ENCODE results near the gene DBF4. TPM values are rescaled to one million over a fixed set of nuclear protein-coding genes. Genes with fewer than 3 reads are reported as not detected.

The DBF4 gene
- total and polyA plus RNA-seq, 10 of the 15 experiments (the other 5 are each of a cell fraction or from before 2014, with no cell fraction given), result 29.3 to 89.8 (median 62.4) TPM

DNA sequence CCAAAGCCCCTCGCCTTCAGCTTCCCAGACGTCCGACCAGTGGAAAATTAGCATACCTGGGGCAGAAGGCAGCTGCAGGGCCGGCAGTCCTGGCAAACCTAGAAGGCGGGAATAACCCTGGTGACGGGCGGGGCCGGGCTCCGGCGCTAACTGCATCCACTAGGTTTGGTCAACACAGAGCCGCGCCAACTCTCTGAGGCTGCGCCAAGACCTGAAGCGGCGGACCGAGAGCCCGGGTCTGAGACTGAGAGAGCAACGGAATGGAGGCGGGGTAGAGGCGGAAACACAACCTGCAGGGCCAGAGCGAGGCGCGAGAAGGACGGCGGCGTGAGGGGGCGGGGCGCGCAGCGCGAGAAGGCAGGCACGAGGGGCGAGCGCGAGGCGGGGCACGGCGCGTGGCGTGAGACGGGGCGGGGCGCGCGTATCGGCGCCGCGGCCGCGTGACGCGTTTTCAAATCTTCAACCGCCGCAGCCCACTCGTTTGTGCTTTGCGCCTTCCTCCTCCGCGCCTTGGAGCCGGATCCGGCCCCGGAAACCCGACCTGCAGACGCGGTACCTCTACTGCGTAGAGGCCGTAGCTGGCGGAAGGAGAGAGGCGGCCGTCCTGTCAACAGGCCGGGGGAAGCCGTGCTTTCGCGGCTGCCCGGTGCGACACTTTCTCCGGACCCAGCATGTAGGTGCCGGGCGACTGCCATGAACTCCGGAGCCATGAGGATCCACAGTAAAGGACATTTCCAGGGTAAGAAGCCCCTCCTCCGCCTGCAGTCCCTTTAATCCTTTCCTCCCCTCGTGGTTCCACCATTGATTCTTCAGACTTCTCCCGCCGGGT lies at the start of gene DBF4, which contains the start of gene SLC25A40 (continued):
- peak; percentile 91 for TF ChIP-seq POLR2A (IDR thresholded peaks at IDR 0.05; ENCODE audit: low read depth, low read length)
- peak; percentile 86 for TF ChIP-seq PML (IDR thresholded peaks at IDR 0.05; ENCODE audit: low read length)
- no peak for TF ChIP-seq SPI1 (IDR thresholded peaks at IDR 0.05; ENCODE audit: borderline replicate concordance, insufficient read depth, low read depth, low read length)
- TF ChIP-seq MXI1 (IDR thresholded peaks at IDR 0.05; ENCODE audit: low read depth, low read length), result peak; percentile 93
- peak; percentile 67; the same call in 1 of the 2 replicates for TF ChIP-seq ZNF207 (IDR thresholded peaks at IDR 0.05; ENCODE audit: borderline replicate concordance)
- TF ChIP-seq TCF7 (IDR thresholded peaks at IDR 0.05; ENCODE audit: borderline replicate concordance), result no peak
- TF ChIP-seq WRNIP1 (IDR thresholded peaks at IDR 0.05; ENCODE audit: borderline replicate concordance, low read depth, low read length), result no peak
- 0 out of 2 replicates have a peak, but pooled peaks have one; percentile 31 for TF ChIP-seq HDGF (IDR thresholded peaks at IDR 0.05)
- peak; percentile 50 for TF ChIP-seq RELA (IDR thresholded peaks at IDR 0.05; ENCODE audit: borderline replicate concordance, partially characterized antibody)
- TF ChIP-seq SREBF2 (IDR thresholded peaks at IDR 0.05; ENCODE audit: low read length), result no peak
- no peak for TF ChIP-seq BRCA1 (IDR thresholded peaks at IDR 0.05; ENCODE audit: low read depth, low read length)
- peak; percentile 76 for TF ChIP-seq GABPA (IDR thresholded peaks at IDR 0.05; ENCODE audit: low read depth)
- TF ChIP-seq, protein P1, sequence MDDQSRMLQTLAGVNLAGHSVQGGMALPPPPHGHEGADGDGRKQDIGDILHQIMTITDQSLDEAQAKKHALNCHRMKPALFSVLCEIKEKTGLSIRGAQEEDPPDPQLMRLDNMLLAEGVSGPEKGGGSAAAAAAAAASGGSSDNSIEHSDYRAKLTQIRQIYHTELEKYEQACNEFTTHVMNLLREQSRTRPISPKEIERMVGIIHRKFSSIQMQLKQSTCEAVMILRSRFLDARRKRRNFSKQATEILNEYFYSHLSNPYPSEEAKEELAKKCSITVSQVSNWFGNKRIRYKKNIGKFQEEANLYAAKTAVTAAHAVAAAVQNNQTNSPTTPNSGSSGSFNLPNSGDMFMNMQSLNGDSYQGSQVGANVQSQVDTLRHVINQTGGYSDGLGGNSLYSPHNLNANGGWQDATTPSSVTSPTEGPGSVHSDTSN (IDR thresholded peaks at IDR 0.05; ENCODE audit: insufficient replicate concordance, low read depth, low read length), result peak; percentile 28
- TF ChIP-seq ZSCAN29 (IDR thresholded peaks at IDR 0.05), result peak; percentile 88
- peak; percentile 63; the same call in 1 of the 2 replicates for TF ChIP-seq PAX5 (IDR thresholded peaks at IDR 0.05; ENCODE audit: borderline replicate concordance, low read depth, low read length)
- peak; percentile 49; the same call in 1 of the 2 replicates for TF ChIP-seq SMARCA5 (IDR thresholded peaks at IDR 0.05)
- no peak for TF ChIP-seq ZNF274 (IDR thresholded peaks at IDR 0.05; ENCODE audit: insufficient read depth, insufficient read length)
- peak; percentile 33; the same call in 2 of the 3 replicates for TF ChIP-seq POU2F2 (IDR thresholded peaks at IDR 0.05; ENCODE audit: borderline replicate concordance, low read depth, low read length)
- no peak for TF ChIP-seq NFYA (IDR thresholded peaks at IDR 0.05; ENCODE audit: borderline replicate concordance, low read depth, low read length)
- no peak for TF ChIP-seq ZNF384 (IDR thresholded peaks at IDR 0.05; ENCODE audit: borderline replicate concordance, low read depth, low read length)
- TF ChIP-seq, protein P2, sequence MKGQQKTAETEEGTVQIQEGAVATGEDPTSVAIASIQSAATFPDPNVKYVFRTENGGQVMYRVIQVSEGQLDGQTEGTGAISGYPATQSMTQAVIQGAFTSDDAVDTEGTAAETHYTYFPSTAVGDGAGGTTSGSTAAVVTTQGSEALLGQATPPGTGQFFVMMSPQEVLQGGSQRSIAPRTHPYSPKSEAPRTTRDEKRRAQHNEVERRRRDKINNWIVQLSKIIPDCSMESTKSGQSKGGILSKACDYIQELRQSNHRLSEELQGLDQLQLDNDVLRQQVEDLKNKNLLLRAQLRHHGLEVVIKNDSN (IDR thresholded peaks at IDR 0.05; ENCODE audit: borderline replicate concordance, extremely low read length, insufficient read depth, low read depth, low read length), result peak; percentile 80
- TF ChIP-seq, protein P3, sequence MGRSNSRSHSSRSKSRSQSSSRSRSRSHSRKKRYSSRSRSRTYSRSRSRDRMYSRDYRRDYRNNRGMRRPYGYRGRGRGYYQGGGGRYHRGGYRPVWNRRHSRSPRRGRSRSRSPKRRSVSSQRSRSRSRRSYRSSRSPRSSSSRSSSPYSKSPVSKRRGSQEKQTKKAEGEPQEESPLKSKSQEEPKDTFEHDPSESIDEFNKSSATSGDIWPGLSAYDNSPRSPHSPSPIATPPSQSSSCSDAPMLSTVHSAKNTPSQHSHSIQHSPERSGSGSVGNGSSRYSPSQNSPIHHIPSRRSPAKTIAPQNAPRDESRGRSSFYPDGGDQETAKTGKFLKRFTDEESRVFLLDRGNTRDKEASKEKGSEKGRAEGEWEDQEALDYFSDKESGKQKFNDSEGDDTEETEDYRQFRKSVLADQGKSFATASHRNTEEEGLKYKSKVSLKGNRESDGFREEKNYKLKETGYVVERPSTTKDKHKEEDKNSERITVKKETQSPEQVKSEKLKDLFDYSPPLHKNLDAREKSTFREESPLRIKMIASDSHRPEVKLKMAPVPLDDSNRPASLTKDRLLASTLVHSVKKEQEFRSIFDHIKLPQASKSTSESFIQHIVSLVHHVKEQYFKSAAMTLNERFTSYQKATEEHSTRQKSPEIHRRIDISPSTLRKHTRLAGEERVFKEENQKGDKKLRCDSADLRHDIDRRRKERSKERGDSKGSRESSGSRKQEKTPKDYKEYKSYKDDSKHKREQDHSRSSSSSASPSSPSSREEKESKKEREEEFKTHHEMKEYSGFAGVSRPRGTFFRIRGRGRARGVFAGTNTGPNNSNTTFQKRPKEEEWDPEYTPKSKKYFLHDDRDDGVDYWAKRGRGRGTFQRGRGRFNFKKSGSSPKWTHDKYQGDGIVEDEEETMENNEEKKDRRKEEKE (IDR thresholded peaks at IDR 0.05), result no peak
- TF ChIP-seq NFXL1 (IDR thresholded peaks at IDR 0.05; ENCODE audit: borderline replicate concordance), result no peak
- TF ChIP-seq MYB (IDR thresholded peaks at IDR 0.05; ENCODE audit: borderline replicate concordance, low read depth, low read length), result 0 out of 2 replicates have a peak, but pooled peaks have one; percentile 56
- TF ChIP-seq ESRRA (IDR thresholded peaks at IDR 0.05; ENCODE audit: low read length), result peak; percentile 16; the same call in 1 of the 2 replicates
- TF ChIP-seq GATAD2B (conservative IDR thresholded peaks at IDR 0.05; ENCODE audit: low read depth), result peak; percentile 65

Data from GM12878 (cell line).